SJSA1 (cell line): ENCODE data around the gene MCCD1. TPM values are rescaled to one million over a fixed set of nuclear protein-coding genes. Genes with fewer than 3 reads are reported as not detected.

Experiments used
- DNase-seq, 2 experiments: peaks; one replicate each; pipeline ENCODE4 v3.0.0-alpha.2; 2015 to 2020; ENCODE audit warnings: low spot score in 2 of 2, low read depth in 1 of 2
- H3K27ac ChIP-seq: fragments of 250-450 bp; sonication (Bioruptor Pico); 2 replicates; pipeline ENCODE4 v1.5.1; 2020; ENCODE audit warnings: mild to moderate bottlenecking, moderate library complexity
- H3K27me3 ChIP-seq: fragments of 250-450 bp; sonication (Bioruptor Pico); replicated peaks from 2 replicates; pipeline ENCODE4 v1.5.1; 2020; ENCODE audit warnings: mild to moderate bottlenecking, moderate library complexity
- H3K36me3 ChIP-seq: fragments of 250-450 bp; sonication (Bioruptor Pico); 2 replicates; pipeline ENCODE4 v1.5.1; 2020; ENCODE audit warnings: mild to moderate bottlenecking
- H3K4me1 ChIP-seq: fragments of 250-450 bp; sonication (Bioruptor Pico); replicated peaks from 2 replicates; pipeline ENCODE4 v1.6.1; 2021; ENCODE audit warnings: mild to moderate bottlenecking
- H3K4me3 ChIP-seq: fragments of 250-450 bp; sonication (Bioruptor Pico); 2 replicates; pipeline ENCODE4 v1.5.1; 2020; ENCODE audit warnings: mild to moderate bottlenecking
- H3K9me3 ChIP-seq: fragments of 250-450 bp; sonication (Bioruptor Pico); replicated peaks from 2 replicates; pipeline ENCODE4 v1.5.1; 2020; ENCODE audit warnings: mild to moderate bottlenecking
- total RNA-seq: library from RNA; depleted of rRNA; stranded (reverse); fragments of >200 nt; shearing (Covaris generic); gene quantifications from 2 replicates; pipeline ENCODE4 v1.2.3, GENCODE V29; 2014; rRNA removed

MCCD1 gene
- total RNA-seq, 1 experiment from 2014 or later: not detected

DNA sequence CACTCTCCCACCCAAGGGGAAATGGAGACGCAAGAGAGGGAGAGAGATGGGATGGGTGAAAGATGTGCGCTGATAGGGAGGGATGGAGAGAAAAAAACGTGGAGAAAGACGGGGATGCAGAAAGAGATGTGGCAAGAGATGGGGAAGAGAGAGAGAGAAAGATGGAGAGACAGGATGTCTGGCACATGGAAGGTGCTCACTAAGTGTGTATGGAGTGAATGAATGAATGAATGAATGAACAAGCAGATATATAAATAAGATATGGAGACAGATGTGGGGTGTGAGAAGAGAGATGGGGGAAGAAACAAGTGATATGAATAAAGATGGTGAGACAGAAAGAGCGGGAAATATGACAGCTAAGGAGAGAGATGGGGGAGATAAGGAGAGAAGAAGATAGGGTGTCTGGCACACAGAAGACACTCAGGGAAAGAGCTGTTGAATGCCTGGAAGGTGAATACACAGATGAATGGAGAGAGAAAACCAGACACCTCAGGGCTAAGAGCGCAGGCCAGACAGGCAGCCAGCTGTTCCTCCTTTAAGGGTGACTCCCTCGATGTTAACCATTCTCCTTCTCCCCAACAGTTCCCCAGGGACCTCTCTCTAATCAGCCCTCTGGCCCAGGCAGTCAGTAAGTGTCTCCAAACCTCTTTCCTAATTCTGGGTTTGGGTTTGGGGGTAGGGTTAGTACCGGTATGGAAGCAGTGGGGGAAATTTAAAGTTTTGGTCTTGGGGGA is 47.4 kb downstream of the MCCD1 start:
- Histone ChIP-seq H3K27me3 (no peaks in the 10 kb centered on the region), H3K27ac (no peak overlapping the region), H3K4me1 (peaks cover 3% of the 10 kb centered on the region; the same call in 1 of the 2 replicates), H3K36me3 (no peaks in the 10 kb centered on the region), H3K9me3 (no peaks in the 10 kb centered on the region), H3K4me3 (no peak overlapping the region)
- no peak for DNase-seq

DNA sequence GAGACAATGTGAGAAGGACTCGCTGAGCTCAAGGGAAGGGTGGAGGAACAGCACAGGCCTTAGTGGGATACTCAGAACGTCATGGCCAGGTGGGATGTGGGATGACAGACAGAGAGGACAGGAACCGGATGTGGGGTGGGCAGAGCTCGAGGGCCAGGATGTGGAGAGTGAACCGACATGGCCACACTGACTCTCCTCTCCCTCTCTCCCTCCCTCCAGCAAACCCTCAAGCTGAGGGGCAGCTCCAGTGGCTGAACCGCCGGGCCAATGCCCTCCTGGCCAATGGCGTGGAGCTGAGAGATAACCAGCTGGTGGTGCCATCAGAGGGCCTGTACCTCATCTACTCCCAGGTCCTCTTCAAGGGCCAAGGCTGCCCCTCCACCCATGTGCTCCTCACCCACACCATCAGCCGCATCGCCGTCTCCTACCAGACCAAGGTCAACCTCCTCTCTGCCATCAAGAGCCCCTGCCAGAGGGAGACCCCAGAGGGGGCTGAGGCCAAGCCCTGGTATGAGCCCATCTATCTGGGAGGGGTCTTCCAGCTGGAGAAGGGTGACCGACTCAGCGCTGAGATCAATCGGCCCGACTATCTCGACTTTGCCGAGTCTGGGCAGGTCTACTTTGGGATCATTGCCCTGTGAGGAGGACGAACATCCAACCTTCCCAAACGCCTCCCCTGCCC is 48.3 kb downstream of the MCCD1 start:
- no peaks in the 10 kb centered on the region for H3K36me3 ChIP-seq
- no peak for DNase-seq
- H3K4me3 ChIP-seq: no peak overlapping the region
- H3K27ac ChIP-seq: no peak overlapping the region
- H3K4me1 ChIP-seq: peaks cover 8% of the 10 kb centered on the region
- H3K27me3 ChIP-seq: no peaks in the 10 kb centered on the region
- no peaks in the 10 kb centered on the region for H3K9me3 ChIP-seq

DNA sequence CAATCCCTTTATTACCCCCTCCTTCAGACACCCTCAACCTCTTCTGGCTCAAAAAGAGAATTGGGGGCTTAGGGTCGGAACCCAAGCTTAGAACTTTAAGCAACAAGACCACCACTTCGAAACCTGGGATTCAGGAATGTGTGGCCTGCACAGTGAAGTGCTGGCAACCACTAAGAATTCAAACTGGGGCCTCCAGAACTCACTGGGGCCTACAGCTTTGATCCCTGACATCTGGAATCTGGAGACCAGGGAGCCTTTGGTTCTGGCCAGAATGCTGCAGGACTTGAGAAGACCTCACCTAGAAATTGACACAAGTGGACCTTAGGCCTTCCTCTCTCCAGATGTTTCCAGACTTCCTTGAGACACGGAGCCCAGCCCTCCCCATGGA is 48.8 kb downstream of the MCCD1 start:
- no peaks in the 10 kb centered on the region for H3K27me3 ChIP-seq
- no peak overlapping the region for H3K27ac ChIP-seq
- peaks cover 8% of the 10 kb centered on the region for H3K4me1 ChIP-seq
- no peaks in the 10 kb centered on the region for H3K9me3 ChIP-seq
- no peak overlapping the region for H3K4me3 ChIP-seq
- no peaks in the 10 kb centered on the region for H3K36me3 ChIP-seq
- DNase-seq: no peak

- Histone ChIP-seq H3K27ac (no peak overlapping the region), H3K9me3 (no peaks in the 10 kb centered on the region), H3K4me1 (peaks cover 8% of the 10 kb centered on the region), H3K27me3 (no peaks in the 10 kb centered on the region), H3K4me3 (no peak overlapping the region), H3K36me3 (no peaks in the 10 kb centered on the region)
- no peak for DNase-seq
Measured at GRCh38 chr6:31578184-31579118, 49.7 kb downstream of the MCCD1 start.

GRCh38 chr6:31579119-31579505 is 50.4 kb downstream of the MCCD1 start:
- DNase-seq: no peak
- Histone ChIP-seq H3K9me3 (no peaks in the 10 kb centered on the region), H3K36me3 (no peaks in the 10 kb centered on the region), H3K27ac (no peak overlapping the region), H3K27me3 (no peaks in the 10 kb centered on the region), H3K4me1 (peaks cover 8% of the 10 kb centered on the region), H3K4me3 (no peak overlapping the region)

Other genes with a start within 250 kb of the MCCD1 start
- gene HLA-B, start 171.8 kb upstream of the MCCD1 start, total RNA-seq: 3,537 and 4,578 TPM in 2 replicates
- gene MICA, start 125.4 kb upstream of the MCCD1 start, total RNA-seq: 36.1 and 41.7 TPM in 2 replicates
- 32.7 and 60.0 TPM in 2 replicates for gene MICB, start 30.8 kb upstream of the MCCD1 start, total RNA-seq
- 399 and 467 TPM in 2 replicates for gene DDX39B, start 13.0 kb downstream of the MCCD1 start, total RNA-seq
- gene ATP6V1G2, start 17.6 kb downstream of the MCCD1 start, total RNA-seq: 0.13 TPM in 1 of 2 replicates, not detected in the other
- gene NFKBIL1, start 18.6 kb downstream of the MCCD1 start, total RNA-seq: 21.0 and 22.3 TPM in 2 replicates
- gene LTA, start 43.3 kb downstream of the MCCD1 start, total RNA-seq: not detected in 2 replicates
- not detected in 2 replicates for gene TNF, start 46.6 kb downstream of the MCCD1 start, total RNA-seq
- gene LTB, start 53.5 kb downstream of the MCCD1 start, total RNA-seq: not detected in 2 replicates
- not detected in 2 replicates for gene LST1, start 57.3 kb downstream of the MCCD1 start, total RNA-seq
- gene NCR3, start 64.0 kb downstream of the MCCD1 start, total RNA-seq: not detected in 2 replicates
- gene AIF1, start 86.3 kb downstream of the MCCD1 start, total RNA-seq: not detected in 2 replicates
- 36.1 and 68.6 TPM in 2 replicates for gene PRRC2A, start 91.8 kb downstream of the MCCD1 start, total RNA-seq
- gene BAG6, start 123.7 kb downstream of the MCCD1 start, total RNA-seq: 187 and 208 TPM in 2 replicates
- gene APOM, start 126.9 kb downstream of the MCCD1 start, total RNA-seq: 0.75 and 1.1 TPM in 2 replicates
- gene C6orf47, start 131.8 kb downstream of the MCCD1 start, total RNA-seq: 21.1 and 23.7 TPM in 2 replicates
- 8.0 and 13.5 TPM in 2 replicates for gene GPANK1, start 136.0 kb downstream of the MCCD1 start, total RNA-seq
- gene CSNK2B, start 137.1 kb downstream of the MCCD1 start, total RNA-seq: 270 and 293 TPM in 2 replicates
- 0.19 and 1.6 TPM in 2 replicates for gene LY6G5B, start 141.0 kb downstream of the MCCD1 start, total RNA-seq
- gene LY6G5C, start 152.1 kb downstream of the MCCD1 start, total RNA-seq: 1.6 TPM in 1 of 2 replicates, not detected in the other
- 37.6 and 47.5 TPM in 2 replicates for gene ABHD16A, start 174.4 kb downstream of the MCCD1 start, total RNA-seq
- not detected in 2 replicates for gene LY6G6F, start 177.9 kb downstream of the MCCD1 start, total RNA-seq
- not detected in 2 replicates for gene LY6G6D, start 186.4 kb downstream of the MCCD1 start, total RNA-seq
- not detected in 2 replicates for gene LY6G6C, start 192.8 kb downstream of the MCCD1 start, total RNA-seq
- gene MPIG6B, start 194.4 kb downstream of the MCCD1 start, total RNA-seq: not detected in 2 replicates
- gene DDAH2, start 200.3 kb downstream of the MCCD1 start, total RNA-seq: 80.0 and 128 TPM in 2 replicates
- 1,071 and 1,205 TPM in 2 replicates for gene CLIC1, start 207.6 kb downstream of the MCCD1 start, total RNA-seq
- 3.9 and 16.7 TPM in 2 replicates for gene MSH5, start 211.0 kb downstream of the MCCD1 start, total RNA-seq
- 1.4 TPM in 1 of 2 replicates, not detected in the other for gene SAPCD1, start 233.7 kb downstream of the MCCD1 start, total RNA-seq
- not detected in 2 replicates for gene VWA7, start 248.4 kb downstream of the MCCD1 start, total RNA-seq